K562 (cell line): Measurements from ENCODE around the gene NR5A2.

ENCODE experiments used
- ARID1B ChIP-seq: fragments of 450-650 bp; IDR thresholded peaks from 2 replicates; pipeline ENCODE4 v1.6.1; 2016; ENCODE audit warnings: antibody characterized with exemption, mild to moderate bottlenecking, inconsistent platforms
- CCAR2 ChIP-seq: fragments of 200-400 bp; formaldehyde crosslinking; IDR thresholded peaks from 2 replicates; pipeline ENCODE4 v1.6.1; 2017; ENCODE audit warnings: mild to moderate bottlenecking, low read depth, low read length
- ZNF224 ChIP-seq: sonication (generic); formaldehyde crosslinking; IDR thresholded peaks from 2 replicates; pipeline ENCODE4 v1.8.0; 2022; ENCODE audit warnings: mild to moderate bottlenecking, missing genetic modification reagents

DNA sequence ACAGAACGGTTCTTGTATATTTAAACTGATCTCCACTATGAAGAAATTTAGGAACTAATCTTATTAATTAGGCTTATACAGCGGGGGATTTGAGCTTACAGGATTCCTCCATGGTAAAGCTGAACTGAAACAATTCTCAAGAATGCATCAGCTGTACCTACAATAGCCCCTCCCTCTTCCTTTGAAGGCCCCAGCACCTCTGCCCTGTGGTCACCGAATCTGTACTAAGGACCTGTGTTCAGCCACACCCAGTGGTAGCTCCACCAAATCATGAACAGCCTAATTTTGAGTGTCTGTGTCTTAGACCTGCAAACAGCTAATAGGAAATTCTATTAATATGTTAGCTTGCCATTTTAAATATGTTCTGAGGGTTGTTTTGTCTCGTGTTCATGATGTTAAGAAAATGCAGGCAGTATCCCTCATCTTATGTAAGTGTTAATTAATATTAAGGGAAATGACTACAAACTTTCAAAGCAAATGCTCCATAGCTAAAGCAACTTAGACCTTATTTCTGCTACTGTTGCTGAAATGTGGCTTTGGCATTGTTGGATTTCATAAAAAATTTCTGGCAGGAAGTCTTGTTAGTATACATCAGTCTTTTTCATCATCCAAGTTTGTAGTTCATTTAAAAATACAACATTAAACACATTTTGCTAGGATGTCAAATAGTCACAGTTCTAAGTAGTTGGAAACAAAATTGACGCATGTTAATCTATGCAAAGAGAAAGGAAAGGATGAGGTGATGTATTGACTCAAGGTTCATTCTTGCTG is 147.2 kb downstream of the NR5A2 start:
- TF ChIP-seq CCAR2 (no peak), ZNF224 (CRISPR knock-in tag) (no peak), ARID1B (no peak)
